ENCODE results near the gene IZUMO4. TPM values are rescaled to one million over a fixed set of nuclear protein-coding genes. Genes with fewer than 3 reads are reported as not detected.

Gene IZUMO4
- total RNA-seq, 6 experiments from 2014 or later: 0.68 to 1.9 (median 1.5) TPM

DNA sequence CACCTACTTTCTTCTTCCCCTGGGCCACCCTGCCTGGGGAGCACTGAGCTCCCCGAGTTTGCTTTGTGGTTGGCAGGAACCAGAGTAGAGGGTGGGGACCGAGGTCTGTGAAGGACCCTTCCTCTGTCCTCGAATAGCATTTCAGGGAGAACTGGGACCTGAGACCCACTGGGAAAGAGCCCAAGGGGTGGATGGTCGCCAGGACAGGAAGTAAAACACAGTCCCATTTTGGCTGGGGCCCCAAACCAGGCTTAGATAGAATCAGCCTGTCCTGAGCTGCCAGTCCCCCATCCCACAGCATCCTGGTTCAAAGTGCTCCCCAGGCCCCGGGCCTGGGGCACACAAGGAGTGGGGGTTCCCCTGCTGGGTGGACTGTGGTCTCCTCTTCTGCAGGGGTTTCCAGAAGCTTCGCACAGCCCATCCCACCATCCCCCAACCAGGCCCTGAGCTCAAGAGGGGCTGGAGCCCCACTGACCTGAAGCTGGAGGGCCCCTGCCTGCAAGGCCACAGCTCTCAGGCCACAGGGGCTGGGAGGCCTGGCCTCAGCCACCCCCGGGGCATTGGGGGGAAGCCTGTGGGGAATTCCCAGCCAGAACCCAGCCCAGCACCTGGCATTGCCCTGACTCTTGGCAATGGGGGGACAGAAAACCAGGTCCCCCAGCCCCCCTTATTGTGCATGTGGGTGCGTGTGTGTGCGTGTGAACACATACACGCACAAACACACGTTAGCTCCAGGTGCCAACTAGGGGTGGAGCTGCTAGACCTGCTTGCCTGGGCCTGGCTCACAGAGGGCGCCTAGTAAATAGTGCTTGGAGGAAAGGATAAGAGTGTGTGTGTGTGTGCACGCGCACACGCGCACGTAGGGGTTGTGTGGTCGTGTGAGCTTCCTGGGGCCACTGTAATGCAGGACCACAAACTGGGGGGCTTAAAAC, 44.7 kb upstream of the IZUMO4 start:
- DNase-seq: no peak
- peaks cover 15% of the 10 kb centered on the region for H3K4me1 Mint-ChIP-seq (ENCODE audit: low read depth)
- H3K27me3 Mint-ChIP-seq (ENCODE audit: insufficient read depth): peaks cover 1% of the 10 kb centered on the region
- H3K4me3 Mint-ChIP-seq: peak overlapping the region; percentile 62; the same call in 1 of the 2 replicates
- TF ChIP-seq, protein P1, sequence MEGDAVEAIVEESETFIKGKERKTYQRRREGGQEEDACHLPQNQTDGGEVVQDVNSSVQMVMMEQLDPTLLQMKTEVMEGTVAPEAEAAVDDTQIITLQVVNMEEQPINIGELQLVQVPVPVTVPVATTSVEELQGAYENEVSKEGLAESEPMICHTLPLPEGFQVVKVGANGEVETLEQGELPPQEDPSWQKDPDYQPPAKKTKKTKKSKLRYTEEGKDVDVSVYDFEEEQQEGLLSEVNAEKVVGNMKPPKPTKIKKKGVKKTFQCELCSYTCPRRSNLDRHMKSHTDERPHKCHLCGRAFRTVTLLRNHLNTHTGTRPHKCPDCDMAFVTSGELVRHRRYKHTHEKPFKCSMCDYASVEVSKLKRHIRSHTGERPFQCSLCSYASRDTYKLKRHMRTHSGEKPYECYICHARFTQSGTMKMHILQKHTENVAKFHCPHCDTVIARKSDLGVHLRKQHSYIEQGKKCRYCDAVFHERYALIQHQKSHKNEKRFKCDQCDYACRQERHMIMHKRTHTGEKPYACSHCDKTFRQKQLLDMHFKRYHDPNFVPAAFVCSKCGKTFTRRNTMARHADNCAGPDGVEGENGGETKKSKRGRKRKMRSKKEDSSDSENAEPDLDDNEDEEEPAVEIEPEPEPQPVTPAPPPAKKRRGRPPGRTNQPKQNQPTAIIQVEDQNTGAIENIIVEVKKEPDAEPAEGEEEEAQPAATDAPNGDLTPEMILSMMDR (IDR thresholded peaks at IDR 0.05): no peak
- H3K36me3 Mint-ChIP-seq (ENCODE audit: low read depth): no peaks in the 10 kb centered on the region
- peak overlapping the region; percentile 64 for H3K27ac Mint-ChIP-seq
- H3K9me3 Mint-ChIP-seq: no peaks in the 10 kb centered on the region

DNA sequence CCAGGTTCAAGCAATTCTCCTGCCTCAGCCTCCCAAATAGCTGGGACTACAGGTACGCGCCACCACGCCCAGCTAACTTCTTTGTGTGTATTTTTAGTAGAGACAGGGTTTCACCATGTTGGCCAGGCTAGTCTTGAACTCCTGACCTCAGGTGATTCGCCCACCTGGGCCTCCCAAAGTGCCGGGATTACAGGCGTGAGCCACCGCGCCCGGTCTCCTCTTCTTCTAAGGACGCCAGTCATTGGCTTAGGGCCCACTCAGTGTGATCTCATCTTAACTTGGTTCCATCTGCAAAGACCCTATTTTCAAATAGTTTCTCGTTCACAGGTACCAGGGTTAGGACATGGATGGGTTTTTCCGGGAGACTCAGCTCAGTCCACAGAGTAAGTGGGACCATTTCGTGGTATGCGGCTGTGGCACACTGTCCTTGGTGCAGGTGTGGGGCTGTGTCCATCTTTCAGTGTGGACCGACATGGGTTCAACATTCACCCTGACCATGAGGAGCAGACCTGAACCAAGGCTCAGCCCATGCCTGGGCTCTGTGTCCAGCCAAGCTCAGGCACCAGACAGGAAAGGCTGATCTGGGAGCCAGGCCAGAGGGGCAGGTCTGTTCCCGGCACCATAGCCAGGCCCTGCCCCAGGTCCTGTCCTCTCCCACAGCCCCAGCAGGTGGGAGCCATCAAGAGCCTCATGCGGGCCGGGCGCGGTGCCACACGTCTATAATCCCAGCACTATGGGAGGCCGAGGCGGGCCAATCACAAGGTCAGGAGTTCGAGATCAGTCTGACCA, 42.9 kb upstream of the IZUMO4 start:
- DNase-seq: no peak
- TF ChIP-seq, protein P1 (IDR thresholded peaks at IDR 0.05): no peak
- H3K27ac Mint-ChIP-seq: no peak overlapping the region
- peaks cover 15% of the 10 kb centered on the region for H3K4me1 Mint-ChIP-seq (ENCODE audit: low read depth)
- no peak overlapping the region for H3K4me3 Mint-ChIP-seq
- no peaks in the 10 kb centered on the region for H3K9me3 Mint-ChIP-seq
- no peaks in the 10 kb centered on the region for H3K36me3 Mint-ChIP-seq (ENCODE audit: low read depth)
- peaks cover 1% of the 10 kb centered on the region for H3K27me3 Mint-ChIP-seq (ENCODE audit: insufficient read depth)

DNA sequence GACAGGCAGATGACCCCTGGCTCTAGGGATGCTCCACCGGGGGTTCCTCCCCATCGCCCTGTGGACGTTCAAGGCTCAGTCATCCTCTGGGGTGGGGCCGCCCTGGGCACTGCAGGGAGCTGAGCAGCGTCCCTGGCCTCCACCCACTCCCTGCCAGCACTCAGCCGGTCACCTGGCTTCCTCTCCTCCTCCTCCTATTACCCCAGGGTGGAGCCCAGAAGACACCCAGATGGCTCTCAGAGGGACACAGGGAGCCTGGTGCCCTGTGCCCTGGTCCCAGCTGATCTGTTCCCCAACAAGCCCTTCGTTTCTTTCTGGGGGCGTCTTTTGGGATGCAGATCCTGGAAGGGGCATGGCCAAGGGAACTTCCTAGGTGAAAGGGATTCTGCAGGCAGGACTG, 42.0 kb upstream of the IZUMO4 start:
- DNase-seq: no peak
- H3K36me3 Mint-ChIP-seq (ENCODE audit: low read depth): no peaks in the 10 kb centered on the region
- no peaks in the 10 kb centered on the region for H3K9me3 Mint-ChIP-seq
- H3K27me3 Mint-ChIP-seq (ENCODE audit: insufficient read depth): peaks cover 1% of the 10 kb centered on the region
- no peak overlapping the region for H3K4me3 Mint-ChIP-seq
- TF ChIP-seq, protein P1 (IDR thresholded peaks at IDR 0.05): no peak
- no peak overlapping the region for H3K27ac Mint-ChIP-seq
- peaks cover 18% of the 10 kb centered on the region for H3K4me1 Mint-ChIP-seq (ENCODE audit: low read depth)

DNA sequence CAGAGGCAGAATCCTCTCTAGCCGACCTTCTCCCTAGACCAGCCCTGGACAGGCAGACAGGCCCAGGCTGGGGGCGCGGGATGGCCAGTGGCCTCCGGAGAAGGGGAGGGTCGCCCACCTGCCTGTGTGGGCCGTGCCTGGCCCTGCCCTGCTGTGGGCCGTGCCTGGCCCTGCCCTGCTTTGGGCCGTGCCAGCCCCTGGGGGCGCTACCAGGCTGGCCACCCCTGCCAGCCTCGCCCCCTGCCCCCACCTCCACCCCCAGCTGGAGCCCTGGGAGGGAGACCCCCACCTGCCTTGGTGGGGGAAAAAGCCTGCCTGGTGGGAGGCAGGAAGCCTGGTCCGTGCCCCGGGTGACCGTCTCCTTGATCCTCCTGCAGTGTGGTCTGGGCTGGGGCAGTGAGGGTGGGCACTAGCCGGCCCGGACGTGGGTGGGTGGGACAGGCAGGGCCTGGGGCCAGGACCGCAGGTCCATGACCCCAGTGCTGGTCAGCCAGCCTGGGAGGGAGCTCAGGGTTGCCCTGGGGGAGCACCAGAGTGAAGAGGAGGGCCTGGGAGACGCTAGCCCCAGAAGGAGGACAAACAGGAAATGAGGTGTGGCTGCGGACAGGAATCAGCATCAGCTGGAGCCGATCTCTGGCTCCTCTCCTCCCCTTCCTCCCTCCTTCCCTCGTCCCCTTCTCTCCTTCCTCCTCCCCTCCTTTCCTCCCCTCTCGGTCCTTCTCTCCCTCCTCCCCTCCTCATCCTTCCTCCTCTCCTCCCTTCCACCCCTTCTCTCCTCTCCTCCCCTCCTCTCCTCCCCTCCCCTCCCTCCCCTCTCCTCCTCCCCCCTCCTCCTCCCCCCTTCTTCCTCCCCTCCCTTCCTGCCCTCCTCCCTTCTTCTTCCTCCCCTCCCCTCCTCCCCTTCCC, 40.5 kb upstream of the IZUMO4 start:
- H3K27ac Mint-ChIP-seq: peak overlapping the region; percentile 96
- peak overlapping the region; percentile 78 for H3K4me3 Mint-ChIP-seq
- DNase-seq: peak; percentile 43

More for the DNA sequence above, 40.5 kb upstream of the IZUMO4 start:
- Mint-ChIP-seq H3K4me1 (ENCODE audit: low read depth) (peaks cover 27% of the 10 kb centered on the region), H3K36me3 (ENCODE audit: low read depth) (no peaks in the 10 kb centered on the region), H3K9me3 (no peaks in the 10 kb centered on the region), H3K27me3 (ENCODE audit: insufficient read depth) (peaks cover 2% of the 10 kb centered on the region)
- TF ChIP-seq, protein P1 (IDR thresholded peaks at IDR 0.05): peak; percentile 19; the same call in 1 of the 2 replicates
